Measurements from ENCODE around the gene RXRA. TPM values are rescaled to one million over a fixed set of nuclear protein-coding genes. Genes with fewer than 3 reads are reported as not detected.

Gene RXRA
- total and polyA plus RNA-seq, 2 of the 4 experiments (the other 2 are of a cell fraction), result 7.5 to 17.9 TPM

- intact Hi-C loops (cut with micrococcal nuclease), result no loop called here
These were observed 31.0 kb upstream of the RXRA start for GRCh38 chr9:134295101-134295745.

More at GRCh38 chr9:134295101-134295745, 31.0 kb upstream of the RXRA start:
- dilution Hi-C loops (cut with HindIII; ENCODE audit: low sequenced_read_pairs, unreplicated experiment) (no loop called here), in situ Hi-C loops (cut with MboI; ENCODE audit: low sequenced_read_pairs) (no loop called here)
- Histone ChIP-seq H3K56ac (ENCODE audit: extremely low read depth, insufficient read depth, low read length) (no peak overlapping the region), H3K27ac (ENCODE audit: insufficient read depth, low read length) (no peak overlapping the region), H3K18ac (ENCODE audit: low read depth, low read length) (no peak overlapping the region), H3K9ac (ENCODE audit: low read depth, low read length) (no peak overlapping the region), H3K36me3 (ENCODE audit: control insufficient read depth, insufficient read depth, low read length) (no peaks in the 10 kb centered on the region), H2BK120ac (ENCODE audit: low read depth, low read length) (no peak overlapping the region), H2BK15ac (ENCODE audit: low read depth, low read length) (no peak overlapping the region), H4K20me1 (ENCODE audit: insufficient read depth, low read length) (no peaks in the 10 kb centered on the region), H3K9me3 (ENCODE audit: control insufficient read depth, insufficient read depth, low read length) (no peaks in the 10 kb centered on the region; the same call in 1 of the 2 replicates), H3K14ac (replicated peaks; ENCODE audit: low read depth, low read length) (no peak overlapping the region), H2AK9ac (replicated peaks; ENCODE audit: low read depth, low read length, poor library complexity) (no peak overlapping the region), H3K9me1 (ENCODE audit: insufficient read depth, low read length) (no peaks in the 10 kb centered on the region), H3K4me1 (ENCODE audit: control insufficient read depth, insufficient read depth, low read length) (peaks cover 5% of the 10 kb centered on the region; the same call in 1 of the 2 replicates), H3K79me1 (ENCODE audit: low read depth in 1 of 2, low read length in 2 of 2) (no peaks in the 10 kb centered on the region), H4K8ac (ENCODE audit: low read depth in 2 of 2, low read length in 2 of 2) (no peak overlapping the region), H3K23ac (ENCODE audit: low read depth, low read length) (no peak overlapping the region), H2BK20ac (ENCODE audit: low read depth, low read length) (no peak overlapping the region), H2AK5ac (ENCODE audit: low read depth, low read length) (no peak overlapping the region), H3K27me3 (ENCODE audit: control insufficient read depth, insufficient read depth, low read length) (peaks cover 53% of the 10 kb centered on the region), H2AFZ (replicated peaks; ENCODE audit: low read length, poor library complexity) (no peak overlapping the region), H4K91ac (ENCODE audit: insufficient read depth, low read depth, low read length) (no peak overlapping the region), H4K5ac (ENCODE audit: low read depth, low read length) (no peak overlapping the region), H3K4me3 (ENCODE audit: insufficient read depth, low read depth, low read length) (no peak overlapping the region), H3K4me2 (ENCODE audit: low read depth, low read length) (no peak overlapping the region), H2BK5ac (ENCODE audit: low read depth, low read length, poor library complexity, severe bottlenecking) (no peak overlapping the region), H3K4ac (ENCODE audit: low read depth, low read length) (no peak overlapping the region)
- BruUV-seq (replicated peaks), result no TSS peak
- CTCF ChIA-PET, result no interaction called here
- DNase-seq (no peak), ATAC-seq (ENCODE audit: low read depth) (no peak)
- 79% methylated on average over 15 of the region's 25 CpGs; no CpG with 5 or more reads in 1 of the 2 experiments for WGBS, 2 experiments (ENCODE audit: extremely low coverage in 2 of 2, insufficient read length in 1 of 2)
- POLR2A ChIA-PET (ENCODE audit: unreplicated experiment), result no interaction called here
- TF ChIP-seq ELK1 (IDR thresholded peaks at IDR 0.05; ENCODE audit: borderline replicate concordance, low read depth, low read length) (no peak), CHD1 (IDR thresholded peaks at IDR 0.05; ENCODE audit: low read depth, low read length) (no peak), SMC3 (IDR thresholded peaks at IDR 0.05; ENCODE audit: low read depth, low read length) (no peak), CTCF (conservative IDR thresholded peaks at IDR 0.05; ENCODE audit: low read depth, low read length) (no peak), RFX5 (IDR thresholded peaks at IDR 0.05; ENCODE audit: low read depth, low read length) (no peak), NFE2L2 (IDR thresholded peaks at IDR 0.05; ENCODE audit: low read depth, low read length) (no peak), MXI1 (IDR thresholded peaks at IDR 0.05; ENCODE audit: borderline replicate concordance, low read depth, low read length) (no peak), FOS (IDR thresholded peaks at IDR 0.05; ENCODE audit: low read depth, low read length) (no peak), RCOR1 (IDR thresholded peaks at IDR 0.05; ENCODE audit: insufficient replicate concordance, low read length) (no peak), POLR2A (IDR thresholded peaks at IDR 0.05; ENCODE audit: low read depth, low read length) (no peak), MAZ (IDR thresholded peaks at IDR 0.05; ENCODE audit: borderline replicate concordance, low read depth, low read length) (no peak), MAFK (IDR thresholded peaks at IDR 0.05; ENCODE audit: low read depth, low read length) (no peak), USF2 (IDR thresholded peaks at IDR 0.05; ENCODE audit: low read depth, low read length) (no peak), BHLHE40 (IDR thresholded peaks at IDR 0.05; ENCODE audit: low read depth, low read length) (no peak), RAD21 (IDR thresholded peaks at IDR 0.05; ENCODE audit: low read length) (no peak), CEBPB (IDR thresholded peaks at IDR 0.05; ENCODE audit: low read depth, low read length) (no peak)
